Nephron progenitor cell (in vitro differentiated cells): Measurements from ENCODE around the gene FAM171A1.

Experiments used
- DNase-seq: peaks from one replicate; pipeline ENCODE4 v3.0.0; 2021
- H3K27ac Mint-ChIP-seq: 2 replicates; pipeline ENCODE4 v1.8.0; 2021; ENCODE audit warnings: mild to moderate bottlenecking, moderate library complexity, mixed read lengths
- H3K27me3 Mint-ChIP-seq: 2 replicates; pipeline ENCODE4 v1.8.0; 2021; ENCODE audit warnings: mild to moderate bottlenecking, low read depth, mixed read lengths; ENCODE audit not compliant: poor library complexity
- H3K36me3 Mint-ChIP-seq: 2 replicates; pipeline ENCODE4 v1.8.0; 2021; ENCODE audit warnings: low read depth, mixed read lengths
- H3K4me1 Mint-ChIP-seq: 2 replicates; pipeline ENCODE4 v1.8.0; 2021; ENCODE audit warnings: mixed read lengths
- H3K4me3 Mint-ChIP-seq: 2 replicates; pipeline ENCODE4 v1.8.0; 2021; ENCODE audit warnings: mild to moderate bottlenecking, moderate library complexity, mixed read lengths
- H3K9me3 Mint-ChIP-seq: 2 replicates; pipeline ENCODE4 v1.8.0; 2021; ENCODE audit warnings: mild to moderate bottlenecking, moderate library complexity, mixed read lengths
- TF ChIP-seq, protein P1 (sequence below): fragments of 200-600 bp; sonication (generic); IDR thresholded peaks from 2 replicates; pipeline ENCODE4 v1.5.0; 2021; ENCODE audit warnings: antibody characterized with exemption

FAM171A1 gene

DNA sequence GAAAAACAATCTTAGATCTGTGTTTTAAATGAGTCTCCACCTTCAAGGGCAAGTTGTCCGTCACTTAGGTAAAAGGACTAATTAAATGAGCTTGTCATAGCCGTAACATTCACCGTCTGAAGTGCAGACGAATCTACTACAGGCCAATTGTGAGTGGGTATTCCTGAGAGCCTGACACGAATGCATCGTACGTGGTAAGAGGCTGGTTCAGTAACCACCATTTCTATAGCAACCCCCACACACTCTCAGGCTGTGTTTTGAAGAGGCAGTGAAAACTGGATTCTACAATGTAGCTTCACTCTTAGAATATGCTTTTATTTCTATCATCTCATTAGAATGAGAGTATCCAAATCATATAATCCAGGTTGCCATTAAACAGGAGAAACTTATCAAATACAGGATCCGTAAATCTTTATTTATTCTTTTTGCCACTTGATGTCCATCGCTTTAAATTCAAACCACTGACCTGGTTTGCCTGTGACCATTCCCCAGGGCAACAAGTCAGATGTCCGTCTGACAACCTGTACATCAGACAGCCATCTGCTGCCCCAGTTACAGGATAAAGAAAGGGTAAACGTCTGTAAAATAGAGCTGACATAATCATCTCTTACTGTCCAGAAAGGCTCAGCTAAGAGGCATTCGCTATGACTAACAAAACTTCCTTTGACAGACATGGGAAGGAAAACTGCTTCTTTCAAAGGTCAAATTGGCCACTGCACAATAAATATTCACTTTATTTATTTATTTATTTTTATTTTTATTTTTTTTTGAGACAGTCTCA lies 132.3 kb downstream of the FAM171A1 start:
- Mint-ChIP-seq H3K4me3 (no peak overlapping the region), H3K4me1 (peaks cover 17% of the 10 kb centered on the region), H3K36me3 (peaks cover 53% of the 10 kb centered on the region), H3K9me3 (peaks cover 4% of the 10 kb centered on the region), H3K27ac (peak overlapping the region; percentile 45), H3K27me3 (no peaks in the 10 kb centered on the region)
- TF ChIP-seq, protein P1, sequence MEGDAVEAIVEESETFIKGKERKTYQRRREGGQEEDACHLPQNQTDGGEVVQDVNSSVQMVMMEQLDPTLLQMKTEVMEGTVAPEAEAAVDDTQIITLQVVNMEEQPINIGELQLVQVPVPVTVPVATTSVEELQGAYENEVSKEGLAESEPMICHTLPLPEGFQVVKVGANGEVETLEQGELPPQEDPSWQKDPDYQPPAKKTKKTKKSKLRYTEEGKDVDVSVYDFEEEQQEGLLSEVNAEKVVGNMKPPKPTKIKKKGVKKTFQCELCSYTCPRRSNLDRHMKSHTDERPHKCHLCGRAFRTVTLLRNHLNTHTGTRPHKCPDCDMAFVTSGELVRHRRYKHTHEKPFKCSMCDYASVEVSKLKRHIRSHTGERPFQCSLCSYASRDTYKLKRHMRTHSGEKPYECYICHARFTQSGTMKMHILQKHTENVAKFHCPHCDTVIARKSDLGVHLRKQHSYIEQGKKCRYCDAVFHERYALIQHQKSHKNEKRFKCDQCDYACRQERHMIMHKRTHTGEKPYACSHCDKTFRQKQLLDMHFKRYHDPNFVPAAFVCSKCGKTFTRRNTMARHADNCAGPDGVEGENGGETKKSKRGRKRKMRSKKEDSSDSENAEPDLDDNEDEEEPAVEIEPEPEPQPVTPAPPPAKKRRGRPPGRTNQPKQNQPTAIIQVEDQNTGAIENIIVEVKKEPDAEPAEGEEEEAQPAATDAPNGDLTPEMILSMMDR: no peak
- no peak for DNase-seq

DNA sequence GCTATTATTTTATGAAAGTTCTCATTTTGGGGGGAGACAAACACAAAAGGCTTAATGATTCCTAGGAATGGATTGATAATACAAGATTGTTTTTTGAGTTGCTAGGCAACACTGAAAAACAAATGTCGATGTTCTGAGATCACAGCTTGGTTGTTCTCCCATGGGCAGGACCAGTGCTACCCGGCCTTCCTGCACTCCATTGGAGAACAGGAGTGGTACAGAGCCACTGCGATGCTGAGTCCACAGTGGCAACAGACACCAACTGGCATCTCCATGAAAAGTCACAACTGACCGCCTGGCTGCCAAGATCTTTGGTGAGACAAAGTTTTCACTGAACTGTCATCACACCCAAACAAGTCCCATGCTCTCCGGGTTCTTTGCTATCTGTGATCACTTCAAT lies 133.7 kb downstream of the FAM171A1 start:
- Mint-ChIP-seq H3K4me3 (no peak overlapping the region), H3K4me1 (peaks cover 7% of the 10 kb centered on the region), H3K27ac (peak overlapping the region; percentile 62), H3K27me3 (no peaks in the 10 kb centered on the region), H3K9me3 (peaks cover 4% of the 10 kb centered on the region), H3K36me3 (peaks cover 47% of the 10 kb centered on the region)
- TF ChIP-seq, protein P1: no peak
- DNase-seq: no peak

DNA sequence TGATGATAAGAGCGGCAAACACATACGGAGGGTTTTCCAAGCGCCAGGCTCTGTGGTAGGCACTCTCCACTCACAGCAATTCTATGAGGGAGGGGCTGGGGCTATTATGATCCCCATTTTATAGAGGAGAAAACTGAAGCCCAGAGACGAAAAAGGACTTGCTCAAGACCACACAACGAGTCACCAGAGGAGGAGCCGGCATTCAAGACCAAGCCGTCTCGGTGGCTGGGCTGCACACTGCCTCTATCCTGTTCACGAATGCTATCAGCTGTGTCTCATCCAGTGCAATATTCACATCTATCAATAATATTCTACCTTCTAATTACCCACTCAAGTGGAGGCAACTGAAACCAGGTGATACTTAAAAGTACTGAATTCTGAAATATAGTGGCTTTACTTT lies 134.7 kb downstream of the FAM171A1 start:
- Mint-ChIP-seq H3K36me3 (peaks cover 42% of the 10 kb centered on the region), H3K4me3 (no peak overlapping the region), H3K9me3 (peaks cover 4% of the 10 kb centered on the region), H3K27me3 (no peaks in the 10 kb centered on the region), H3K4me1 (peaks cover 6% of the 10 kb centered on the region), H3K27ac (peak overlapping the region; percentile 73)
- DNase-seq: no peak
- TF ChIP-seq, protein P1: no peak

DNA sequence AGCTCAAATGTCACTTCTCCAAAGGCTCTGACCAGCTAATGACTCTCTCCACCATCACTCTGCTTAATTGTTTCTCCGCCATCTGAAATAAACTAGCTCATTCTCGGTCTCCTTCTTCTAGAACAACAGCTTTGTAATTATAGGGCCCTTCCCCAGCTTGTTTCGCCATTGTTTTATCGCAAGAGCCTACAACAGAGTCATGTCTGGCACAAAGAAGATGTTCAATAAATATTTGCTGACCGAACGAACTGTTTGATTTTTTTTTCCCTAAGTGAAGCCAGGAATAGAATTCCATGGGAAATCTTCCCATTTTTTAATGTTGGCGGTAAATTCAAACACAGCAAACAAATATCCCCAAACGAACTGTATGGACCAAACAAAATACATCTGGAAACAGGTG lies 138.8 kb downstream of the FAM171A1 start:
- TF ChIP-seq, protein P1: no peak
- H3K27me3 Mint-ChIP-seq: no peaks in the 10 kb centered on the region
- no peak overlapping the region for H3K4me3 Mint-ChIP-seq
- peaks cover 59% of the 10 kb centered on the region for H3K36me3 Mint-ChIP-seq
- H3K4me1 Mint-ChIP-seq: no peaks in the 10 kb centered on the region
- no peak overlapping the region for H3K27ac Mint-ChIP-seq
- H3K9me3 Mint-ChIP-seq: peaks cover 8% of the 10 kb centered on the region
- DNase-seq: no peak

DNA sequence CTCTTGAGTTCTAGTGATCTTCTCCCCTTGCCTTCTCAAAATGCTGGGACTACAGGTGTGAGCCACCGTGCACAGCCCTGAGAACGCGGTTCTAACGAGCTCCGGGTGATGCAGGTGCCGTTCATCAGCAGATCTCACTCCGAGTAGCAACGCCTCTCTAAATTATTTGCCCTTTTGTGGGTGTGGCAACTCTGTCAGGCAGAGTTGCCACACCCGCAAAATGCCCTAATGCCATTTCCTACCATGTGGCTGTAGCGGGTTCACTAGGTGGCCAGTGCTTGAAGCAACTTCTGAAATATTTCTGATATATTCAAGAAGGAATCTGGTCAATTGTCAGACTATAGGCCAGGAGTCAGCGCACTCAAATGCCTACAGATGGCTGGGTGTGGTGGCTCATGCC lies 139.7 kb downstream of the FAM171A1 start:
- H3K4me3 Mint-ChIP-seq: no peak overlapping the region
- H3K4me1 Mint-ChIP-seq: no peaks in the 10 kb centered on the region
- H3K9me3 Mint-ChIP-seq: peaks cover 12% of the 10 kb centered on the region
- H3K27me3 Mint-ChIP-seq: no peaks in the 10 kb centered on the region
- no peak for DNase-seq
- no peak overlapping the region for H3K27ac Mint-ChIP-seq
- peaks cover 68% of the 10 kb centered on the region for H3K36me3 Mint-ChIP-seq
- TF ChIP-seq, protein P1: no peak

DNA sequence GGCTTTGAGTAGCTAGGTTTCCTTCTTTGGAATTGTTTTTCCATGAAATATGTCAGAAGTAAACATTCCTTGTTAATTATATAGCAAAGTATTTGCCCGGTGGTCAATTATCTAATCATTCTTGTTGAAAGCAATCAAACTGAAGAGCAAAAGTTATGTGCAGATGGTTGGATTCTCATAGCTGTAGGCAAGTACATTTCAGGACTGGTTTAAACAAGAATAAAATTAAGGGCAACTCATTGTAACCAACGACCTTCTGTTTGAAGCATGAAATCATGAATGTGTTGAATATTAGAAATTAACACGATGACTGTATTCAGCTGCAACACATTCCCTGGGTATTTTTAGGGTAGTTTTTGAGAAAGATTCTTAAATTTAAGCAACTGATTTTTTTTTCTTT lies 140.8 kb downstream of the FAM171A1 start:
- H3K4me1 Mint-ChIP-seq: no peaks in the 10 kb centered on the region
- peaks cover 69% of the 10 kb centered on the region for H3K36me3 Mint-ChIP-seq
- peaks cover 14% of the 10 kb centered on the region for H3K9me3 Mint-ChIP-seq
- H3K27me3 Mint-ChIP-seq: no peaks in the 10 kb centered on the region
- TF ChIP-seq, protein P1: no peak
- DNase-seq: no peak
- no peak overlapping the region for H3K27ac Mint-ChIP-seq
- no peak overlapping the region for H3K4me3 Mint-ChIP-seq
